Adrenal gland (tissue), 5 donors: ENCODE data around the gene CCDC200.

Source experiments
- POLR2A ChIP-seq, 2 donors: fragments of 450-650 bp; IDR thresholded peaks; one replicate each; pipeline ENCODE4 v1.6.1; 2017; ENCODE audit warnings: antibody characterized with exemption in 2 of 2, mild to moderate bottlenecking in 2 of 2, moderate library complexity in 1 of 2
- TF ChIP-seq, protein P1 (sequence below), 6 experiments: fragments of 450-650 bp in 4 of 6; fragments of 200-600 bp in 2 of 6; sonication (generic) in 1 of 6; IDR thresholded peaks; 1 replicate in 5 of 6; 2 replicates in 1 of 6; pipeline versions ENCODE4 v1.5.1 to v1.8.0; 2016 to 2021; ENCODE audit warnings: antibody characterized with exemption in 6 of 6, mild to moderate bottlenecking in 2 of 6, moderate library complexity in 1 of 6
- donor health status: DM: no; HTN: no; CAD: no.

DNA sequence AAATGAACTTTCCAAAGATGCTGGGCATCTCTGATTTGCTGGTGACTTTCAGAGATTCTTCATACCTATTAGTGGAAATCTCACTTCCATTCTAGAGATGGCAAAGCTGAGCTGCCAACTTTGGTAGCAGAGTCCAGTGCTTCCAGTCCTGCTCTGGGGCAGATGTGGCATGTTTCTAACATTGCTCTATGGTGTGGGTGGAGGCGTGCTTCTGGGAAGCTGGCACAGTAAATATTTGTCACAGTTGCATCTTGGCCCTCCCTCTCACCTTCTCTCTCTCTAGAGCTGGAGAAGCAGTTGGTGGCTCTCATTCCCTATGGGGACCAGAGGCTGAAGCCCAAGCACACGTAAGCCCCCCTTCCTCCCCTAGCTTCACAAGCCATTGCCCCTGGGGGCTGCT lies 14.9 kb downstream of the CCDC200 start:
- TF ChIP-seq, protein P1, sequence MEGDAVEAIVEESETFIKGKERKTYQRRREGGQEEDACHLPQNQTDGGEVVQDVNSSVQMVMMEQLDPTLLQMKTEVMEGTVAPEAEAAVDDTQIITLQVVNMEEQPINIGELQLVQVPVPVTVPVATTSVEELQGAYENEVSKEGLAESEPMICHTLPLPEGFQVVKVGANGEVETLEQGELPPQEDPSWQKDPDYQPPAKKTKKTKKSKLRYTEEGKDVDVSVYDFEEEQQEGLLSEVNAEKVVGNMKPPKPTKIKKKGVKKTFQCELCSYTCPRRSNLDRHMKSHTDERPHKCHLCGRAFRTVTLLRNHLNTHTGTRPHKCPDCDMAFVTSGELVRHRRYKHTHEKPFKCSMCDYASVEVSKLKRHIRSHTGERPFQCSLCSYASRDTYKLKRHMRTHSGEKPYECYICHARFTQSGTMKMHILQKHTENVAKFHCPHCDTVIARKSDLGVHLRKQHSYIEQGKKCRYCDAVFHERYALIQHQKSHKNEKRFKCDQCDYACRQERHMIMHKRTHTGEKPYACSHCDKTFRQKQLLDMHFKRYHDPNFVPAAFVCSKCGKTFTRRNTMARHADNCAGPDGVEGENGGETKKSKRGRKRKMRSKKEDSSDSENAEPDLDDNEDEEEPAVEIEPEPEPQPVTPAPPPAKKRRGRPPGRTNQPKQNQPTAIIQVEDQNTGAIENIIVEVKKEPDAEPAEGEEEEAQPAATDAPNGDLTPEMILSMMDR (IDR thresholded peaks at IDR 0.05), result no peak
- TF ChIP-seq POLR2A (IDR thresholded peaks at IDR 0.05), result no peak
